ENCODE measurements around the gene NSUN4.

- no peak for TF ChIP-seq CTCF (IDR thresholded peaks at IDR 0.05; ENCODE audit: low read depth, low read length, poor library complexity, severe bottlenecking)
- TF ChIP-seq EZH2phosphoT487 (IDR thresholded peaks at IDR 0.05; ENCODE audit: borderline replicate concordance, low read length) = no peak
Observed at GRCh38 chr1:46379996-46380395, 39.4 kb downstream of the NSUN4 start.
